HS-27A (cell line): ENCODE measurements around the gene FAM110D.
A peak's percentile ranks its signal among the peaks of the same experiment; 100 is the strongest.

Source experiments
- DNase-seq: peaks from one replicate; pipeline ENCODE4 v3.0.0-alpha.2; 2012; ENCODE audit warnings: low read depth, missing footprints

Gene FAM110D

GRCh38 chr1:26158908-26159742 lies at the start of gene FAM110D:
Gene FAM110D (plus strand): TSS chr1:26159079. CDS start chr1:26161292, 2,213 bp downstream.
- DNase-seq: no peak

- DNase-seq: no peak
Measured at GRCh38 chr1:26109229-26110164, 49.4 kb upstream of the FAM110D start.

- no peak for DNase-seq
Measured at GRCh38 chr1:26110731-26111529, 47.9 kb upstream of the FAM110D start.

GRCh38 chr1:26111530-26112406 lies 47.1 kb upstream of the FAM110D start, which contains the start of gene PDIK1L:
Gene PDIK1L (plus strand): TSS chr1:26111824. CDS start chr1:26114309, 2,485 bp downstream.
- DNase-seq: peak; percentile 80

- DNase-seq: no peak
Measured at GRCh38 chr1:26112407-26112775, 46.5 kb upstream of the FAM110D start.

GRCh38 chr1:26114165-26114927 lies 44.5 kb upstream of the FAM110D start:
- no peak for DNase-seq

- DNase-seq: no peak
Measured at GRCh38 chr1:26119892-26120608, 38.8 kb upstream of the FAM110D start.

GRCh38 chr1:26121854-26122773 lies 36.8 kb upstream of the FAM110D start:
- DNase-seq: no peak

- DNase-seq: no peak
Measured at GRCh38 chr1:26122988-26123973, 35.6 kb upstream of the FAM110D start.

GRCh38 chr1:26124418-26125331 lies 34.2 kb upstream of the FAM110D start:
- DNase-seq: no peak

GRCh38 chr1:26125382-26125781 lies 33.5 kb upstream of the FAM110D start:
- DNase-seq: no peak

- no peak for DNase-seq
Measured at GRCh38 chr1:26125946-26126320, 32.9 kb upstream of the FAM110D start.

GRCh38 chr1:26126321-26127084 lies 32.4 kb upstream of the FAM110D start:
- no peak for DNase-seq

GRCh38 chr1:26127235-26128163 lies 31.4 kb upstream of the FAM110D start:
- DNase-seq: no peak
